ENCODE results near the gene C12orf42.

C12orf42 gene

GRCh38 chr12:103336940-103337339 lies 158.8 kb downstream of the C12orf42 start:
- TF ChIP-seq ZNF274 (IDR thresholded peaks at IDR 0.05; ENCODE audit: low read depth, low read length) (no peak), YY1 (IDR thresholded peaks at IDR 0.05; ENCODE audit: insufficient read depth, insufficient read length) (no peak), SUZ12 (IDR thresholded peaks at IDR 0.05; ENCODE audit: extremely low read depth, insufficient read depth, insufficient read length) (no peak)
- no peaks in the 10 kb centered on the region for H3K4me1 ChIP-seq (ENCODE audit: insufficient read depth, insufficient read length)
- H3K9ac ChIP-seq (ENCODE audit: insufficient read length, low read depth) = no peak overlapping the region
- no peaks in the 10 kb centered on the region for H3K27me3 ChIP-seq (ENCODE audit: insufficient read depth, insufficient read length)
- H3K9me3 ChIP-seq (ENCODE audit: insufficient read depth, low read length) = no peaks in the 10 kb centered on the region
- no peak overlapping the region for H3K4me3 ChIP-seq (ENCODE audit: insufficient read length, low read depth)
- no peak for DNase-seq (ENCODE audit: low read depth, low spot score)
- H3K36me3 ChIP-seq (ENCODE audit: insufficient read depth, insufficient read length, low read length) = no peaks in the 10 kb centered on the region

GRCh38 chr12:103334466-103334865 lies 161.3 kb downstream of the C12orf42 start:
- H3K4me3 ChIP-seq (ENCODE audit: insufficient read length, low read depth) = no peak overlapping the region
- DNase-seq (ENCODE audit: low read depth, low spot score) = no peak
- TF ChIP-seq ZNF274 (IDR thresholded peaks at IDR 0.05; ENCODE audit: low read depth, low read length) = no peak
- no peak for TF ChIP-seq YY1 (IDR thresholded peaks at IDR 0.05; ENCODE audit: insufficient read depth, insufficient read length)
- no peak for TF ChIP-seq SUZ12 (IDR thresholded peaks at IDR 0.05; ENCODE audit: extremely low read depth, insufficient read depth, insufficient read length)
- H3K4me1 ChIP-seq (ENCODE audit: insufficient read depth, insufficient read length) = no peaks in the 10 kb centered on the region
- no peaks in the 10 kb centered on the region for H3K27me3 ChIP-seq (ENCODE audit: insufficient read depth, insufficient read length)
- H3K36me3 ChIP-seq (ENCODE audit: insufficient read depth, insufficient read length, low read length) = no peaks in the 10 kb centered on the region
- no peaks in the 10 kb centered on the region for H3K9me3 ChIP-seq (ENCODE audit: insufficient read depth, low read length)
- no peak overlapping the region for H3K9ac ChIP-seq (ENCODE audit: insufficient read length, low read depth)

GRCh38 chr12:103333676-103334075 lies 162.1 kb downstream of the C12orf42 start:
- Histone ChIP-seq H3K36me3 (ENCODE audit: insufficient read depth, insufficient read length, low read length) (no peaks in the 10 kb centered on the region), H3K9me3 (ENCODE audit: insufficient read depth, low read length) (no peaks in the 10 kb centered on the region), H3K4me3 (ENCODE audit: insufficient read length, low read depth) (no peak overlapping the region), H3K27me3 (ENCODE audit: insufficient read depth, insufficient read length) (no peaks in the 10 kb centered on the region), H3K4me1 (ENCODE audit: insufficient read depth, insufficient read length) (no peaks in the 10 kb centered on the region), H3K9ac (ENCODE audit: insufficient read length, low read depth) (no peak overlapping the region)
- no peak for TF ChIP-seq YY1 (IDR thresholded peaks at IDR 0.05; ENCODE audit: insufficient read depth, insufficient read length)
- no peak for TF ChIP-seq ZNF274 (IDR thresholded peaks at IDR 0.05; ENCODE audit: low read depth, low read length)
- TF ChIP-seq SUZ12 (IDR thresholded peaks at IDR 0.05; ENCODE audit: extremely low read depth, insufficient read depth, insufficient read length) = no peak
- no peak for DNase-seq (ENCODE audit: low read depth, low spot score)

GRCh38 chr12:103331643-103332042 lies 164.1 kb downstream of the C12orf42 start:
- Histone ChIP-seq H3K4me3 (ENCODE audit: insufficient read length, low read depth) (no peak overlapping the region), H3K36me3 (ENCODE audit: insufficient read depth, insufficient read length, low read length) (no peaks in the 10 kb centered on the region), H3K27me3 (ENCODE audit: insufficient read depth, insufficient read length) (no peaks in the 10 kb centered on the region), H3K9ac (ENCODE audit: insufficient read length, low read depth) (no peak overlapping the region), H3K4me1 (ENCODE audit: insufficient read depth, insufficient read length) (no peaks in the 10 kb centered on the region), H3K9me3 (ENCODE audit: insufficient read depth, low read length) (no peaks in the 10 kb centered on the region)
- TF ChIP-seq YY1 (IDR thresholded peaks at IDR 0.05; ENCODE audit: insufficient read depth, insufficient read length) (no peak), SUZ12 (IDR thresholded peaks at IDR 0.05; ENCODE audit: extremely low read depth, insufficient read depth, insufficient read length) (no peak), ZNF274 (IDR thresholded peaks at IDR 0.05; ENCODE audit: low read depth, low read length) (no peak)
- no peak for DNase-seq (ENCODE audit: low read depth, low spot score)

GRCh38 chr12:103330672-103331071 lies 165.1 kb downstream of the C12orf42 start:
- no peak for TF ChIP-seq SUZ12 (IDR thresholded peaks at IDR 0.05; ENCODE audit: extremely low read depth, insufficient read depth, insufficient read length)
- TF ChIP-seq ZNF274 (IDR thresholded peaks at IDR 0.05; ENCODE audit: low read depth, low read length) = no peak
- TF ChIP-seq YY1 (IDR thresholded peaks at IDR 0.05; ENCODE audit: insufficient read depth, insufficient read length) = no peak
- Histone ChIP-seq H3K9me3 (ENCODE audit: insufficient read depth, low read length) (no peaks in the 10 kb centered on the region), H3K4me3 (ENCODE audit: insufficient read length, low read depth) (no peak overlapping the region), H3K36me3 (ENCODE audit: insufficient read depth, insufficient read length, low read length) (no peaks in the 10 kb centered on the region), H3K9ac (ENCODE audit: insufficient read length, low read depth) (no peak overlapping the region), H3K4me1 (ENCODE audit: insufficient read depth, insufficient read length) (no peaks in the 10 kb centered on the region), H3K27me3 (ENCODE audit: insufficient read depth, insufficient read length) (no peaks in the 10 kb centered on the region)
- no peak for DNase-seq (ENCODE audit: low read depth, low spot score)

GRCh38 chr12:103327676-103328075 lies 168.1 kb downstream of the C12orf42 start:
- no peak for DNase-seq (ENCODE audit: low read depth, low spot score)
- no peak overlapping the region for H3K4me3 ChIP-seq (ENCODE audit: insufficient read length, low read depth)
- H3K9ac ChIP-seq (ENCODE audit: insufficient read length, low read depth) = no peak overlapping the region
- TF ChIP-seq ZNF274 (IDR thresholded peaks at IDR 0.05; ENCODE audit: low read depth, low read length) (no peak), YY1 (IDR thresholded peaks at IDR 0.05; ENCODE audit: insufficient read depth, insufficient read length) (no peak), SUZ12 (IDR thresholded peaks at IDR 0.05; ENCODE audit: extremely low read depth, insufficient read depth, insufficient read length) (no peak)
- no peaks in the 10 kb centered on the region for H3K4me1 ChIP-seq (ENCODE audit: insufficient read depth, insufficient read length)
- H3K27me3 ChIP-seq (ENCODE audit: insufficient read depth, insufficient read length) = no peaks in the 10 kb centered on the region
- H3K36me3 ChIP-seq (ENCODE audit: insufficient read depth, insufficient read length, low read length) = no peaks in the 10 kb centered on the region
- no peaks in the 10 kb centered on the region for H3K9me3 ChIP-seq (ENCODE audit: insufficient read depth, low read length)

GRCh38 chr12:103326190-103326589 lies 169.6 kb downstream of the C12orf42 start:
- TF ChIP-seq YY1 (IDR thresholded peaks at IDR 0.05; ENCODE audit: insufficient read depth, insufficient read length) (no peak), ZNF274 (IDR thresholded peaks at IDR 0.05; ENCODE audit: low read depth, low read length) (no peak), SUZ12 (IDR thresholded peaks at IDR 0.05; ENCODE audit: extremely low read depth, insufficient read depth, insufficient read length) (no peak)
- no peaks in the 10 kb centered on the region for H3K4me1 ChIP-seq (ENCODE audit: insufficient read depth, insufficient read length)
- no peaks in the 10 kb centered on the region for H3K27me3 ChIP-seq (ENCODE audit: insufficient read depth, insufficient read length)
- no peak overlapping the region for H3K4me3 ChIP-seq (ENCODE audit: insufficient read length, low read depth)
- H3K9me3 ChIP-seq (ENCODE audit: insufficient read depth, low read length) = no peaks in the 10 kb centered on the region
- H3K36me3 ChIP-seq (ENCODE audit: insufficient read depth, insufficient read length, low read length) = no peaks in the 10 kb centered on the region
- peak; percentile 1 for DNase-seq (ENCODE audit: low read depth, low spot score)
- H3K9ac ChIP-seq (ENCODE audit: insufficient read length, low read depth) = no peak overlapping the region
